ENCODE measurements around the gene IQGAP3. TPM values are rescaled to one million over a fixed set of nuclear protein-coding genes. Genes with fewer than 3 reads are reported as not detected.
A peak's percentile ranks its signal among the peaks of the same experiment; 100 is the strongest.

Gene IQGAP3
- total RNA-seq, 6 donors from 2014 or later = under 0.01 to 16.0 (median 2.2) TPM

DNA sequence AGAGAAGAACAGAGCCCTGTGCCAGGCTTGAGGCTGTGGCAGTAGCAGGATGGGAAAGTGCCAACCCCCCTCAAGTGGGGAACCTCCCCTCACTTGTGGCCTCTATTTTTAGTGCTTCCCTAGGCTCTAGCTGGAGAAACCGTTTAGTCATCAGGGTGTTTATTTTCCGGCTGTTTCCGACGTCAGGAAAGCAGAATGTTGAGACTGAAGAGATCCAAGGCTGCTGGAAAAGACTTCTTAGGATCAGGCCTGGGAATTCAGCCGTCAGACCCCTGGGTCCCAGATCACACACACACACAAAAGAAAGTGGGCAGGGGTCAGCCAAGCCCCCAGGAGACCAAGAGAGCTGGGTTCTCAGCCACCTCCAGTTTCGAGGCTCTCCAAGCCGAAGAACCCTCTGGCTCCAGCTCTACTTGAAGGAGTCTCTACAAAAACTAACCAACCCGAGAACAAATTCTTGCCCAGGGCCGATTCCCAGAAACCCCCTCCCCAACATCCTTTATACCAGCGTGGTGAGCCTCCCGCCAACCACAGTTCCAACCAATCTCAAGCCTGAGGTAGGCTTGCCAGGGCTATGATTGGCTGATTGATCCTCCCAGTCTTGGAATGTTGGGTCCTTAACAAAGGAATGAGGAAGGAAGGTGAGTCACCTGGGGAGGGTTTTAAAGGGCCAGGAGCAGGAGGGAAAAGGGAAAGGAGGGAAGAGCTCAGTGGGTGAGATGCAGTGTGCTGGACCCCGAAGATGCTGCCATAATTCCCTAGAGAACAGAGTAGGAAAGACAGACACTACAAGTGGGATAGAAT lies 69.3 kb downstream of the IQGAP3 start:
- Histone ChIP-seq H3K4me1 (peaks cover 47 to 70% (median 57%) of the 10 kb centered on the region in 4 donors), H3K27me3 (no peaks in the 10 kb centered on the region), H3K36me3 (no peaks in the 10 kb centered on the region), H3K27ac (peak overlapping the region; percentile 99 to 100 (median 100)), H3K4me3 (peak overlapping the region in 3 of 4 donors; percentile 14 to 31 (median 22)), H3K9me3 (no peaks in the 10 kb centered on the region)
- DNase-seq = peak in 1 of 2 donors; percentile 95
- peak in 1 of 6 experiments; percentile 0 for TF ChIP-seq CTCF (IDR thresholded peaks at IDR 0.05)
- peak; percentile 34 to 79 (median 55) for TF ChIP-seq POLR2A (IDR thresholded peaks at IDR 0.05)
- TF ChIP-seq EP300 (IDR thresholded peaks at IDR 0.05) = peak in 2 of 4 donors; percentile 70 to 90
- TF ChIP-seq POLR2AphosphoS5 (IDR thresholded peaks at IDR 0.05) = peak; percentile 88 to 95
- ATAC-seq (ENCODE audit: low FRiP score in 2 of 2) = peak; percentile 29 to 73
- 10 to 18% methylated on average over 7 to 12 of the region's 12 CpGs for WGBS, 2 donors

DNA sequence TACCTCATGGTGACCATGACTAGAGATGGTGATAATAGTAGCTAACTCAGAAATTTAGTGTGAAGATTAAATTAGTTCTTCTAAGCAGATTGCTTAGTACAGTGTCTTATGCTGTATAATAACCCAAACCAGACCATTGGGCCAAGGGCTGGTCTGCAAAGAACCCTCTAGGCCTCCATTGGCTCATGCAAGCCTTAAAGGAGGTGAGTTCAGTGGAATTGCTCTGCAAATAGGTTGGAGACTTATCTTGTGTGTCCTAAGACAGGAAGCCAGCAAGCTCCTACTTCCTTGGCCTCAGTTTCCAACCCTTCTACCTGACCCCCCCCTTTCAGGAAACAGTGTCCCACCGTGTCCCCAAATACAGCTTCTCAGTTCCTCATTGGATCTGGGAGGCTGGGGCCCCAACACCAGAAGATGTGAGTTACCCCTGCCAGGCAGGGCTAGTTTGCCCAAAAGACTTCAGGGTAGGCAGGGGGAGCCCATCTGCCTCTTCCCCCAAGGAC lies 69.9 kb downstream of the IQGAP3 start:
- ATAC-seq (ENCODE audit: low FRiP score in 2 of 2) = no peak
- Histone ChIP-seq H3K27me3 (no peaks in the 10 kb centered on the region), H3K36me3 (no peaks in the 10 kb centered on the region), H3K9me3 (no peaks in the 10 kb centered on the region), H3K4me3 (peak overlapping the region in 1 of 4 donors; percentile 31), H3K4me1 (peaks cover 50 to 70% (median 60%) of the 10 kb centered on the region in 4 donors), H3K27ac (peak overlapping the region; percentile 99 to 100 (median 100))
- no peak for DNase-seq
- WGBS, 2 donors = 0 to 19% methylated on average over 1 of the region's 1 CpG
- TF ChIP-seq CTCF (IDR thresholded peaks at IDR 0.05) = peak in 1 of 6 experiments; percentile 14
- no peak for TF ChIP-seq POLR2A (IDR thresholded peaks at IDR 0.05)

GRCh38 chr1:156500793-156501506 lies 71.4 kb downstream of the IQGAP3 start:
- H3K27ac ChIP-seq = peak overlapping the region; percentile 99 to 100 (median 100)
- peaks cover 65 to 78% (median 73%) of the 10 kb centered on the region in 4 donors for H3K4me1 ChIP-seq
- TF ChIP-seq EP300 (IDR thresholded peaks at IDR 0.05) (peak in 1 of 4 donors; percentile 64), CTCF (IDR thresholded peaks at IDR 0.05) (peak in 5 of 6 experiments; percentile 44 to 55 (median 49)), POLR2A (IDR thresholded peaks at IDR 0.05) (peak; percentile 59 to 99 (median 77)), POLR2AphosphoS5 (IDR thresholded peaks at IDR 0.05) (peak; percentile 96 to 98)
- 0 to 1% methylated on average over 21 to 37 of the region's 57 CpGs for WGBS, 2 donors
- no peaks in the 10 kb centered on the region for H3K36me3 ChIP-seq
- H3K27me3 ChIP-seq = no peaks in the 10 kb centered on the region
- ATAC-seq (ENCODE audit: low FRiP score in 2 of 2) (peak; percentile 90 to 93), DNase-seq (peak; percentile 95 to 98)
- H3K4me3 ChIP-seq = peak overlapping the region; percentile 67 to 90 (median 72)
- no peaks in the 10 kb centered on the region for H3K9me3 ChIP-seq

GRCh38 chr1:156500543-156500792 lies 71.9 kb downstream of the IQGAP3 start, which contains the start of gene MEF2D:
MEF2D (minus strand) TSS chr1:156500775; CDS start chr1:156483292, 17,483 bp downstream.
- no peak for DNase-seq
- no peak for ATAC-seq (ENCODE audit: low FRiP score in 2 of 2)
- H3K36me3 ChIP-seq = no peaks in the 10 kb centered on the region
- peak within 1 kb of the TSS; percentile 67 to 90 (median 72) for H3K4me3 ChIP-seq
- no peaks in the 10 kb centered on the region for H3K9me3 ChIP-seq
- peak within 1 kb of the TSS; percentile 99 to 100 (median 100) for H3K27ac ChIP-seq
- H3K27me3 ChIP-seq = no peaks in the 10 kb centered on the region
- WGBS, 2 donors = 1% methylated on average over 9 to 19 of the region's 27 CpGs
- TF ChIP-seq POLR2A (IDR thresholded peaks at IDR 0.05) = peak in 3 of 4 donors; percentile 6 to 90 (median 65)
- TF ChIP-seq POLR2AphosphoS5 (IDR thresholded peaks at IDR 0.05) = no peak
- peaks cover 65 to 78% (median 73%) of the 10 kb centered on the region in 4 donors for H3K4me1 ChIP-seq
